ENCODE results near the gene SLC2A8. TPM values are rescaled to one million over a fixed set of nuclear protein-coding genes. Genes with fewer than 3 reads are reported as not detected.

Gene SLC2A8
- total RNA-seq, 4 donors from 2014 or later, result 7.4 to 58.1 (median 42.9) TPM

- peak overlapping the region; percentile 76 to 90 (median 84) for H3K27ac ChIP-seq
- H3K4me1 ChIP-seq, result peaks cover 0 to 33% (median 9%) of the 10 kb centered on the region in 4 donors
Measured at GRCh38 chr9:127424676-127424999, 27.7 kb downstream of the SLC2A8 start.

GRCh38 chr9:127426756-127427155, 29.8 kb downstream of the SLC2A8 start:
- Histone ChIP-seq H3K9me3 (no peaks in the 10 kb centered on the region), H3K27ac (no peak overlapping the region), H3K36me3 (peaks cover 0 to 27% (median 0%) of the 10 kb centered on the region in 3 donors), H3K4me3 (no peak overlapping the region), H3K4me1 (peaks cover 0 to 31% (median 9%) of the 10 kb centered on the region in 4 donors), H3K27me3 (no peaks in the 10 kb centered on the region)
- TF ChIP-seq, protein P1, sequence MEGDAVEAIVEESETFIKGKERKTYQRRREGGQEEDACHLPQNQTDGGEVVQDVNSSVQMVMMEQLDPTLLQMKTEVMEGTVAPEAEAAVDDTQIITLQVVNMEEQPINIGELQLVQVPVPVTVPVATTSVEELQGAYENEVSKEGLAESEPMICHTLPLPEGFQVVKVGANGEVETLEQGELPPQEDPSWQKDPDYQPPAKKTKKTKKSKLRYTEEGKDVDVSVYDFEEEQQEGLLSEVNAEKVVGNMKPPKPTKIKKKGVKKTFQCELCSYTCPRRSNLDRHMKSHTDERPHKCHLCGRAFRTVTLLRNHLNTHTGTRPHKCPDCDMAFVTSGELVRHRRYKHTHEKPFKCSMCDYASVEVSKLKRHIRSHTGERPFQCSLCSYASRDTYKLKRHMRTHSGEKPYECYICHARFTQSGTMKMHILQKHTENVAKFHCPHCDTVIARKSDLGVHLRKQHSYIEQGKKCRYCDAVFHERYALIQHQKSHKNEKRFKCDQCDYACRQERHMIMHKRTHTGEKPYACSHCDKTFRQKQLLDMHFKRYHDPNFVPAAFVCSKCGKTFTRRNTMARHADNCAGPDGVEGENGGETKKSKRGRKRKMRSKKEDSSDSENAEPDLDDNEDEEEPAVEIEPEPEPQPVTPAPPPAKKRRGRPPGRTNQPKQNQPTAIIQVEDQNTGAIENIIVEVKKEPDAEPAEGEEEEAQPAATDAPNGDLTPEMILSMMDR (IDR thresholded peaks at IDR 0.05), result no peak
- TF ChIP-seq POLR2A (IDR thresholded peaks at IDR 0.05), result no peak
- no peak for DNase-seq

More at GRCh38 chr9:127424676-127424999, 27.7 kb downstream of the SLC2A8 start:
- TF ChIP-seq POLR2A (IDR thresholded peaks at IDR 0.05), result no peak
- TF ChIP-seq, protein P1 (IDR thresholded peaks at IDR 0.05), result peak in 1 of 6 experiments; percentile 6
- DNase-seq, result no peak
- H3K9me3 ChIP-seq, result no peaks in the 10 kb centered on the region
- H3K27me3 ChIP-seq, result no peaks in the 10 kb centered on the region
- H3K36me3 ChIP-seq, result peaks cover 0 to 13% (median 0%) of the 10 kb centered on the region in 3 donors
- peak overlapping the region; percentile 64 to 84 (median 73) for H3K4me3 ChIP-seq

- Histone ChIP-seq H3K9me3 (no peaks in the 10 kb centered on the region), H3K4me1 (peaks cover 0 to 15% (median 5%) of the 10 kb centered on the region in 4 donors), H3K36me3 (peaks cover 0 to 32% (median 0%) of the 10 kb centered on the region in 3 donors), H3K4me3 (no peak overlapping the region), H3K27ac (no peak overlapping the region), H3K27me3 (no peaks in the 10 kb centered on the region)
- no peak for DNase-seq
- TF ChIP-seq, protein P1 (IDR thresholded peaks at IDR 0.05), result no peak
Measured at GRCh38 chr9:127428348-127428747, 31.4 kb downstream of the SLC2A8 start.

DNA sequence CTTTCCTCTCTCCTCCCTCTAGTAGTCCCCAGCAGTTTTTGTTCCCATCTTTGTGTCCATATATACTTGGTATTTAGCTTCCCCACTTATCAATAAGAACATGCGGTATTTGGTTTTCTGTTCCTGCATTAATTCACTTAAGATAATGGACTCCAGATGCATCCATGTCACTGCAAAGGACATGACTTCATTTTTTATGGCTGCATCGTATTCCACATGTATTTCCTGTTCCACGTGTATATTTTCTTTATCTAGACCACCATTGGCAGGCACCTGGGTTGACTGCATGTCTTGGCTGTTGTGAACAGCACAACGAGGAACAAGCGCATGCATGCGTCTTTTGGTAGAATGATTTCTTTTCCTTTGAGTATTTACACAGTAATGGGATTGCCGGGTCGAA, 33.4 kb downstream of the SLC2A8 start:
- Histone ChIP-seq H3K36me3 (peaks cover 0 to 52% (median 0%) of the 10 kb centered on the region in 3 donors), H3K4me1 (peaks cover 0 to 9% (median 0%) of the 10 kb centered on the region in 4 donors), H3K27me3 (no peaks in the 10 kb centered on the region), H3K4me3 (no peak overlapping the region), H3K9me3 (no peaks in the 10 kb centered on the region), H3K27ac (no peak overlapping the region)
- no peak for DNase-seq
- TF ChIP-seq POLR2A (IDR thresholded peaks at IDR 0.05), result no peak
- TF ChIP-seq, protein P1 (IDR thresholded peaks at IDR 0.05), result no peak

- DNase-seq, result no peak
- Histone ChIP-seq H3K4me1 (no peaks in the 10 kb centered on the region), H3K4me3 (no peak overlapping the region), H3K36me3 (peaks cover 0 to 97% (median 0%) of the 10 kb centered on the region in 3 donors), H3K27ac (no peak overlapping the region), H3K27me3 (no peaks in the 10 kb centered on the region), H3K9me3 (no peaks in the 10 kb centered on the region)
- TF ChIP-seq POLR2A (IDR thresholded peaks at IDR 0.05), result no peak
- TF ChIP-seq, protein P1 (IDR thresholded peaks at IDR 0.05), result peak in 1 of 6 experiments; percentile 5
Measured at GRCh38 chr9:127437497-127438264, 40.7 kb downstream of the SLC2A8 start.

Data from Peyer's patch (tissue), 4 donors.